Activated T-helper 1 cell treated with anti-CD3 and anti-CD28 coated beads, Interleukin-12 subunit alpha, Interleukin-12 subunit beta, Interleukin-2, Interleukin-4 antibody, amounts not matched to agents 30 ng/mL and 10 ng/mL and 1 ng/mL, durations not matched to agents 14 hours and 24 hours and 36 hours (primary cell): Measurements from ENCODE around the gene RPL31. TPM values are rescaled to one million over a fixed set of nuclear protein-coding genes. Genes with fewer than 3 reads are reported as not detected.

Experiments
- DNase-seq: peaks from one replicate; pipeline ENCODE4 v3.0.0; 2021; ENCODE audit warnings: low spot score
- H3K27ac Mint-ChIP-seq: one replicate; pipeline ENCODE4 v1.8.0; 2021; ENCODE audit warnings: mild to moderate bottlenecking, mixed read lengths
- H3K27me3 Mint-ChIP-seq: one replicate; pipeline ENCODE4 v1.8.0; 2022; ENCODE audit warnings: mild to moderate bottlenecking, moderate library complexity, mixed read lengths; ENCODE audit not compliant: insufficient read depth
- H3K36me3 Mint-ChIP-seq: one replicate; pipeline ENCODE4 v1.8.0; 2021; ENCODE audit warnings: low read depth, mixed read lengths
- H3K4me1 Mint-ChIP-seq: one replicate; pipeline ENCODE4 v1.8.0; 2021; ENCODE audit warnings: low read depth, mixed read lengths
- H3K4me3 Mint-ChIP-seq: one replicate; pipeline ENCODE4 v1.8.0; 2021; ENCODE audit warnings: mild to moderate bottlenecking, moderate library complexity, mixed read lengths
- H3K9me3 Mint-ChIP-seq: one replicate; pipeline ENCODE4 v1.8.0; 2021; ENCODE audit warnings: mixed read lengths
- intact Hi-C: fragments of 100-400 bp; cut with micrococcal nuclease; formaldehyde crosslinking; loops from one replicate; pipeline ENCODE4 v1.15.1; 2024
- total RNA-seq: library from RNA; stranded (reverse); gene quantifications from 2 replicates; pipeline ENCODE4 v1.2.3, GENCODE V29; 2022

The RPL31 gene
- total RNA-seq, 1 donor from 2014 or later: 1,092 TPM

DNA sequence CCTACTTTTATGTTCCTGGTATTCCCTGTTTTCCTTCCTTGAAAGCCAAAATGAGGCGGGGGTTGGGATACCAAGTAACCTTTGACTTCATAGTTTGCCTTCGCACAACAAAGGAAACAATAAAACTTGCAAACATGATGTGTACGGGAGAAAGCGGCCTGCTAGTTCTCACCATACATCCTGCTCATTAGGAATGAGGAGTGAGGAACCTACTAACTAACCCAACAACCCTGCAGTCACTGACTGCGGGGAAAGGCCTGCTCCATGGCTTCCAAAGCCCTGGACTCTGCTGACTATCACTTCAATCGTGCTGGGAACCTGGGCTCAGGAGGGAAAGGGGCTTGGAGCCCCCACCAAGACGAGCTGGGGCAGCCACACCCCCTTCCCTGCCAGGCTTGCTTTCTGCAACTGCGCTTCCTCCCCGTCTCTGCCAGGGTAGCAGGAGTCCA, 24.2 kb downstream of the RPL31 start:
- no peaks in the 10 kb centered on the region for H3K27me3 Mint-ChIP-seq
- intact Hi-C loops: no loop called here

DNA sequence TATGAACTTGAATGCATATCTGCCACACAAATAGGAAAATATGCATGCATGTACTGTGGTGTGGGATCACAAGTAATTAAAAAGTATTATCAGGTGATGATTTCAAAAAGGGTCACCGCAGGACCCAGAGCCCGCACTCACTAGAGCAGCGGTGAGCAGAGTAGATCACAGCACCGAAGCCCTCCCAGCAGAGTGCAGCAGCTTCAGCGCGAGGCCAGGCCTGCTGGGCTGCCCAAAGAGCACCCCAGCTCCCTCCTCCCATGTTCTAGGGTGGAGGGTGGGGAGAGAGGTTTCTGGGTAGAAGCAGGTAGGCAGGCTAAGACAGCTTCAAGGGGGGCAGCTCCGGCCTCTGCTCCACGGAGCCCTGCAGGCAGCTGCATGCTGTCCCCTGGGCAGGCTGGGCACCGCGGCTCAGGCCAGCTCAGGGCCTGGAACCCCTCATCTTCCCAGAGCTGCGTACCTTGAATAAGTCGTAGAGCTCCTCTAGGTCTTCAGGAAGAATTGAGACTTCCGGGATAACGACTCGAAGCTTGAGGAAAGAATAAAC, 24.9 kb downstream of the RPL31 start:
- H3K27me3 Mint-ChIP-seq: no peaks in the 10 kb centered on the region
- no peak overlapping the region for H3K27ac Mint-ChIP-seq
- H3K36me3 Mint-ChIP-seq: peaks cover 3% of the 10 kb centered on the region
- H3K4me1 Mint-ChIP-seq: no peaks in the 10 kb centered on the region
- DNase-seq: no peak
- no peak overlapping the region for H3K4me3 Mint-ChIP-seq
- no peaks in the 10 kb centered on the region for H3K9me3 Mint-ChIP-seq
- intact Hi-C loops: no loop called here

More for the DNA sequence above, 24.2 kb downstream of the RPL31 start:
- Mint-ChIP-seq H3K4me3 (no peak overlapping the region), H3K27ac (no peak overlapping the region), H3K4me1 (no peaks in the 10 kb centered on the region), H3K36me3 (peaks cover 3% of the 10 kb centered on the region), H3K9me3 (no peaks in the 10 kb centered on the region)
- no peak for DNase-seq

- Mint-ChIP-seq H3K27ac (no peak overlapping the region), H3K9me3 (no peaks in the 10 kb centered on the region), H3K4me3 (no peak overlapping the region), H3K36me3 (no peaks in the 10 kb centered on the region), H3K27me3 (no peaks in the 10 kb centered on the region), H3K4me1 (no peaks in the 10 kb centered on the region)
- intact Hi-C loops: no loop called here
- DNase-seq: no peak
Measured at GRCh38 chr2:101027852-101028251, 25.8 kb downstream of the RPL31 start.

DNA sequence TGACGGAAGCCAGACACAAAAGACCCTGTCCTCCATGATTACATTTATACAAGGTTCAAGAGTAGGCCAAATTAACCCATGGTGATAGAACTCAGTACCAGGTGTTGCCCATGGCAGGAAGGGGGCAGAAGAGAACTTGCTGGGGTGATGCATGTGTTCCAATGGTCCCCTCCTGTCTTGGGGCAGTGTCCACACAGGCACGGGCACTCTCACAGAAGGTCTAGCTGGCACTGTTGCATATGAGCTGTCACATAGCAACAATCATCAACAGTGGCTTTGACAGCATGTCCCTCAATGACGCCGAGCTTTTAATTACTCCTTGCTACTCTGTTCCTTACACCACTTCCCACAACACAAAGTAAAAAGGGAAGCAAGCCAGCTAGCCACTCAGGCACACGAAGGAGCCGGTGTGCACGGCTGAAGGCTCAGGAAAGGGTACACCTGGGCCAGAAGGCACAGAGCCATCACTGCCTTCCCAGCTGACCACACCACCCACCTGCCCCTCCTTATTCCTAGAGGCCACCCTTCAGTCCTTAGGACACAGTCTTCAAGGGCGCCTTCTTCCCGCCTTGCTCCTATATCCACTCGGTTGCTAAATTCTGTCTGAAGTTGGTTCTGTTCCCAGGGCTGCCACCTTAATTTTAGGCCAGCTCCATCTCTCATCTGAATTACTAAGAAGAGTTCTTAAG, 28.9 kb downstream of the RPL31 start:
- no peaks in the 10 kb centered on the region for H3K4me1 Mint-ChIP-seq
- H3K27ac Mint-ChIP-seq: no peak overlapping the region
- no peaks in the 10 kb centered on the region for H3K27me3 Mint-ChIP-seq
- H3K36me3 Mint-ChIP-seq: no peaks in the 10 kb centered on the region
- intact Hi-C loops: no loop called here
- no peaks in the 10 kb centered on the region for H3K9me3 Mint-ChIP-seq
- H3K4me3 Mint-ChIP-seq: no peak overlapping the region
- DNase-seq: no peak

- H3K27me3 Mint-ChIP-seq: no peaks in the 10 kb centered on the region
- no peak overlapping the region for H3K27ac Mint-ChIP-seq
- DNase-seq: no peak
- H3K4me1 Mint-ChIP-seq: no peaks in the 10 kb centered on the region
- H3K36me3 Mint-ChIP-seq: no peaks in the 10 kb centered on the region
- no peak overlapping the region for H3K4me3 Mint-ChIP-seq
- H3K9me3 Mint-ChIP-seq: no peaks in the 10 kb centered on the region
- intact Hi-C loops: no loop called here
Measured at GRCh38 chr2:101032084-101032776, 30.1 kb downstream of the RPL31 start.

DNA sequence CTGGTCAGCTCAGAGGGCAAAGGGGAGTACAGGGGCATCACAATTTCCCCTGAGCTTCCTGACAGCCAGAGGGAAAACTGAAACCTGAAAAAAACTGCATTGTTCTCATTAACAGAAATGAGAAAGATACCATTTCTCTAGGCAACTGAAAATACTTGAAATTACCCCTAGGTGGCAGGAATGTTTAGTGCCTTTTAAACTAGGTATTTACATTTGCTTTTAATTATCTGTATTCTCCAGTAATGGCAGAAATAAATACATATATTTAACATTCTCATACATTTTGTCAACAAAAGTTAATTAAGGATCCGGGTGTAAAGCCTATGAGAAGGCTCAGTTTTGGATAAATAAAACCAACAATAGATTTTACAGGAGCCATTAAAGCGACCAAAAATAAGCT, 34.5 kb downstream of the RPL31 start:
- Mint-ChIP-seq H3K27ac (no peak overlapping the region), H3K36me3 (no peaks in the 10 kb centered on the region), H3K4me3 (no peak overlapping the region), H3K9me3 (no peaks in the 10 kb centered on the region), H3K4me1 (no peaks in the 10 kb centered on the region), H3K27me3 (no peaks in the 10 kb centered on the region)
- DNase-seq: no peak
- intact Hi-C loops: loop anchor here (1.0 kb wide), 1 partner anchor 169 kb away; no protein-coding TSS in a partner anchor

DNA sequence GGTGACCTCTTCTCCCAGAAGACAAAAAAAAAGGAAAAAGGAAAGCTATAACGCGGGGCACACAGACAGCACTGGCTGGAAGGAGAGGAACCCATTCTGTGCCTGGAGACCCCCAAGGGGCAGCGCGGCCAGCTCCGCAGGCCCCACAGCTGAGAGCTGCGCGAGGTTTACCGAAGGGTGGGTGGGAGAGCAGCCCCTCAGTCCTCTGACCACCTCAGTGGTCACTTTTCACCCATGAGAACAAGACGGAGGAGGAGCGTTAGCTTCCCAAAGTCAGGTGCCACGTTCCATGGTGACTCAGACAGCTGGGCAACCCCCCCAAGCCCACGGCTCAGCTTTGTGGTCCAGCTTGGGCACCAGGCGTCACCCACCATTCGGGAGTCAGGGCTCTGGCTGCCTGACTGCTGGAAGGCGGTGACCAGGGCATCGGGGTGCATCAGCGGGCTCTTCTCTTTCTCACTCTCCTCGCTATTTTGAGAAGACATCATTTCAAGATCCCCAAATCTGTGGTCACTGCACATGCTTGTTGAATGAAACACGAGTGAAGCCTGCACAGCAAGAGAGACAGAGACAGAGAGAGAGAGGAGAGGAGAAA, 35.2 kb downstream of the RPL31 start:
- Mint-ChIP-seq H3K4me3 (no peak overlapping the region), H3K27ac (no peak overlapping the region), H3K9me3 (no peaks in the 10 kb centered on the region), H3K27me3 (no peaks in the 10 kb centered on the region), H3K36me3 (no peaks in the 10 kb centered on the region), H3K4me1 (no peaks in the 10 kb centered on the region)
- intact Hi-C loops: no loop called here
- no peak for DNase-seq

- no peak for DNase-seq
- H3K4me1 Mint-ChIP-seq: no peaks in the 10 kb centered on the region
- no peak overlapping the region for H3K4me3 Mint-ChIP-seq
- intact Hi-C loops: no loop called here
- no peak overlapping the region for H3K27ac Mint-ChIP-seq
- no peaks in the 10 kb centered on the region for H3K27me3 Mint-ChIP-seq
- no peaks in the 10 kb centered on the region for H3K36me3 Mint-ChIP-seq
- no peaks in the 10 kb centered on the region for H3K9me3 Mint-ChIP-seq
Measured at GRCh38 chr2:101038455-101039255, 36.6 kb downstream of the RPL31 start.

- Mint-ChIP-seq H3K4me3 (no peak overlapping the region), H3K27ac (no peak overlapping the region), H3K9me3 (no peaks in the 10 kb centered on the region), H3K4me1 (no peaks in the 10 kb centered on the region), H3K36me3 (no peaks in the 10 kb centered on the region), H3K27me3 (no peaks in the 10 kb centered on the region)
- DNase-seq: no peak
- intact Hi-C loops: no loop called here
Measured at GRCh38 chr2:101040072-101040471, 38.0 kb downstream of the RPL31 start.

DNA sequence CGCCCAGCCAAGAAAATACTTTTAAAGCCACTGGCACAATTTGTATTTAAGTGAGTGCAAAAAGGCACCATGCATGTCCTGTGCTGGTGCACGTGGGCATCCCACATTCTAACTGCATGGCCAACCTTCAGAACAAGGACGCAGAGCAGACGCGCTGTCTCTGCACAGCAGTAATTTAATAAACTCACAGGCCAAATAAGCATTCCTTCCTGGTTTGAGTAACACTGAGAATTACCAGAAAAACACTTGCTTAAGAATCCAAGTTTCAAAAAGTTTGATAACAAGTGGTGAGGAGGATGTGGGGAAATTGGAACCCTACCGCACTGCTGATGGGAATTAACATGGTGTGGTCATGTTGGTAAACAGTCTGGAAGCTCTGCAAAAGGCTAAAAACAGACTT, 38.7 kb downstream of the RPL31 start:
- intact Hi-C loops: no loop called here
- Mint-ChIP-seq H3K9me3 (no peaks in the 10 kb centered on the region), H3K27ac (no peak overlapping the region), H3K27me3 (no peaks in the 10 kb centered on the region), H3K4me3 (no peak overlapping the region), H3K4me1 (no peaks in the 10 kb centered on the region), H3K36me3 (no peaks in the 10 kb centered on the region)
- no peak for DNase-seq

GRCh38 chr2:101041413-101041812, 39.3 kb downstream of the RPL31 start:
- no peaks in the 10 kb centered on the region for H3K36me3 Mint-ChIP-seq
- H3K4me3 Mint-ChIP-seq: no peak overlapping the region
- no peak for DNase-seq
- no peaks in the 10 kb centered on the region for H3K27me3 Mint-ChIP-seq
- no peaks in the 10 kb centered on the region for H3K4me1 Mint-ChIP-seq
- H3K27ac Mint-ChIP-seq: no peak overlapping the region
- H3K9me3 Mint-ChIP-seq: no peaks in the 10 kb centered on the region
- intact Hi-C loops: no loop called here

- intact Hi-C loops: no loop called here
- H3K4me3 Mint-ChIP-seq: no peak overlapping the region
- H3K4me1 Mint-ChIP-seq: no peaks in the 10 kb centered on the region
- no peak for DNase-seq
- H3K36me3 Mint-ChIP-seq: no peaks in the 10 kb centered on the region
- no peaks in the 10 kb centered on the region for H3K27me3 Mint-ChIP-seq
- H3K9me3 Mint-ChIP-seq: no peaks in the 10 kb centered on the region
- H3K27ac Mint-ChIP-seq: no peak overlapping the region
Measured at GRCh38 chr2:101045330-101045729, 43.2 kb downstream of the RPL31 start.
